ENCODE results near the gene FAM13A.
"Not testable (repeated sequence)": the region's sequence is repeated elsewhere in the genome, so short reads cannot be mapped to it uniquely, and the experiment has no call there.

The FAM13A gene

DNA sequence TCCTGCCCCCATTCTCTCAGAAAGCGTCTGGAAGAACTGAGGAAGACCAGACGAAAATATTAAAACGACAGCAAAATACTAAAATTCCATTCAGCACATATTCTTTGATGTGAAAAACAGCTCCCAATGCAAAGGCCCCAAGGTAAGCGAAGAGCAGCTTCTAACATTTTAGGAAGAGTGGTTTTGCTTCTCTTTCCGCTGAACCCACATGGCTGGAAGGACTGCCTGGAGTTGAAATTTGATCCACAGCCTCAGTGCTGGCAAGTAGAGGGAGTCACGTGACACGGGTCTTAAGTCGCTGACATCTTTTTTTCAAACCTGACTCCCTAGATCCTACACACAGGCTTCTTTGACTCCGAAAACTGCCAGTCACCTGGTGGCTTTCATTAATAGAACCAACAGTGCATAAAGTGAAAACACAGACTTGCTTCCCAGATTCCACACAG lies at the start of gene FAM13A:
TSS of gene FAM13A (minus strand) at position 233 of the 446 bp plus-strand sequence. CDS start at position 12, 221 bp downstream.
- DNase-seq: no peak

DNA sequence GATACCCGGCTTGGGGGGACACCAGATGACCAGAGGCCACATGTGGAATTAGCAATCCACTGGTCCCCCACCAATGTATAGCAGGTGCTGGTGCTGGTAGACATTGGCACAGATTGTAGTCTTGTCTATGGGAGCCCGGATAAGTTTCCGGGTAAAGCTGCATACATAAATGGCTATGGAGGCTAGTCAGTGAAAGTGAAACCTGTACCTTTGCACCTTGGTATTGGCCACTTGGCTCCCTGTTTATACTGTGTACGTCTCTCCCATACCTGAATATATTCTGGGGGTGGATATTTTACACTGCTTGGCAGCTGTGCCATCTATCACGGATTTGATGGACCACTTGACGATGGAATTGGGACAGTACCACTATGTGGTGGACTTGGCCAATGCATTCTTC lies 48.7 kb upstream of the FAM13A start:
- no peak for DNase-seq

GRCh38 chr4:89101256-89102161 lies 44.5 kb upstream of the FAM13A start:
- no peak for DNase-seq

GRCh38 chr4:89100853-89101252 lies 43.9 kb upstream of the FAM13A start:
- no peak for DNase-seq

DNA sequence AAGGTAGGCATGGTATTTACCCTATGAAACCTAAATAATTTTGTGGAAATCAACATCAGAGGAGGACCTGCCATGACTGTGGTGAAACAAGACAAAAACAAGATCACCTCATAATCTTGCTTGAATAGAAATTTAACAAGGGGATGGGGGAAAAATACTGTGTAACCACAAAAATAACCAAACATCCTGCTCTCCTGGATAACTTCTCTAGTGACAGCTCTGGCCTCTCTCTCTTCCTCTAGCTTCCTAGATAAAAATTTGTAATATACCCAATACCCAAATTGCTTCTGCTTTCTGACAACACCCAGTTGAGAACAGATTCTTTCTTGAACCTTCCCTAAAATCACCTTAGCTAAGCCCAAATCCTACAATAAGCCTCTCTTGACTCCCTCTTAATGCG lies 42.5 kb upstream of the FAM13A start:
- no peak for DNase-seq

- DNase-seq: no peak
Measured at GRCh38 chr4:89099034-89099433, 42.0 kb upstream of the FAM13A start.

- no peak for DNase-seq
Measured at GRCh38 chr4:89078300-89078699, 21.3 kb upstream of the FAM13A start.

DNA sequence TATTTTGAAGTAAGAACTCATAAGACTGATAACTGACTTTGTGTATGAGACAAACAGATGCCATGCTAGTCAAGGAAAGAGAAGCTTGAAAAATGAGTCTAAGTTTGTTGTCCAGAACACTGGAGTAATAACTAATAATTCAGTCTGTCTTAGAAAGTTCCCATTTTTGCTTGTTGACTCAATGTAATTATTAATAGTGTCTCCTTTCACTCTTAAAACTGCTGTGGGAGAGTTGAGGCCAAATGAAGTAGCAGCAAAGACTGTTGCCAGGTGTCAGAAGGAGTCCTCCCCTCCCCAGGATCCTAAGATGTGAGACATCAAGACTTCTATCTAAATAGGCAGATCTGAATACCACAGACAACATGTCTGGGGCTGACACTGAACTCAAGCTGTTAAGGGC lies 20.8 kb upstream of the FAM13A start:
- DNase-seq: no peak

DNA sequence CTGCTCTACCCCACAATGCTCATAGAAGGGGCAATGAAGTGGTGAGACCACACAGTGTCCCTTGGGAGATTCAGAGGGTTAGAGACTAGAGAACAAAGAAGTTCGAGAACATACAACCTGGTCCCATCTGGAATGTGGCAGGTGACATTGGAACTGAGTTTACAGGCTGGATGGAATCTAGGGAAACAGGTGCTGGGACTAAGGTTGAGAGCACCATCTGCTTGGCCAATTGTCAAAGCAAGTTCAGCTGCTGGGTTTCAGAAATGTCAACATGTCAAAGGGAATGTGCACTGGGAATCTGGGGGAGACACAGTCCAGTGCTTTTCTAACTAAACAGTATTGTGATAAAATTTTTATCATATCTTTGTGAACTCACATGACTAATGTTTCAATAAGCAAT lies 15.9 kb upstream of the FAM13A start:
- no peak for DNase-seq

- no peak for DNase-seq
Measured at GRCh38 chr4:89071311-89071710, 14.3 kb upstream of the FAM13A start.

DNA sequence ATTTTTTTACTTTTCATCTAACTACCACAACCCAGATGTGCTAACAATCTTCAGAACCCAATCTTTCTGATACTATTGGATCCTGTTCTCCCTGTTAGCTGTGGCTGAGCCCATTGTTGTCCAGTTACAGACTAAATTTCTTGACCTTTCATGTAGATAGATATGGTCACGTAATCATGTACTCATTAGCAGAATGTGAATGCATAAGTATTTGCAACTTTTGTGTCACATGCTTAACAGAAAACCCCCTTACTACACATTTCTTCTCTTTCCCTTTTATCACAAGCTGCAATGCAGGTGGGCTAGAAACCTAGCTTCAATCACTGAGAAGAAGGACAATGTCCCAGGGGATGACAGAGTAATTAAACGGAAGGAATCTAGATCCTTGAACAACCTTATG lies 13.1 kb upstream of the FAM13A start:
- DNase-seq: no peak

- no peak for DNase-seq
Measured at GRCh38 chr4:89069481-89069880, 12.5 kb upstream of the FAM13A start.

DNA sequence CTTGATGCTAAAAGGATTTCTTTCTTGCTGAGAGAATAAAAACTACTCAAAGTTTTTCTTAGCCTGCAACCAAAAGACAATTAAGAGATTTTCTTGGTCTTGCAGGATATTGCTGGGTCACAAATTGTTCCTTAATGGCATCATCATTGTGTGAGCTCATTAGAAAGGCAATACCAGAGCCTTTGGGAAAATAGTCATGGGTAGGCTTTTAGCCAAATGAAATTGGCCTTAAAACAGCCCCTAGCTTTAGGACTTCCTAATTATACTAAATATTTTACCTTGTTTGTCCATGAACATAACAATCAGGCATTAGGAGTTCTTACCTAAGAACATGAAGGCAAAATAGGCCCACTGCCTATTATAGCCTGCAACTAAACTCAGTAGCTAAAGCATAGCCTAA lies 10.4 kb upstream of the FAM13A start:
- no peak for DNase-seq

DNA sequence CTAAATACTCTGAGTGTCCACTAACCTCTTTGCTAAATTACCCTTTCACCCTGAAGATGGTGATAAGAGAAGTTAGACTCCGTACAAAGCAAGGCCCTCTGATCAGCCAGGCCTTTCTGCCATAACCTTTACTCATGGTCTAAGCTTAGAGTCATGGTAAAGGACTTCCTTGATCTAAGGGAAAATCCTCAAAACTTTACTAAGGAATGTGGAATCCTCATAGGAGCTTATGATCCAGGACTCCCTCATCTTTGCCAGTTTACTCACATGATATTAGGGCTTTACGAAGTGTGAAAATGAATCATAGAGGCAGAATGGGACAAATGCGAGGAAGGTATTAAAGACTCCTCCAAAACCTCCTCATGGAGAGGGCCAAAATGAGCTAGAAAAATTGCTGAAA lies 7.9 kb upstream of the FAM13A start:
- DNase-seq: no peak

DNA sequence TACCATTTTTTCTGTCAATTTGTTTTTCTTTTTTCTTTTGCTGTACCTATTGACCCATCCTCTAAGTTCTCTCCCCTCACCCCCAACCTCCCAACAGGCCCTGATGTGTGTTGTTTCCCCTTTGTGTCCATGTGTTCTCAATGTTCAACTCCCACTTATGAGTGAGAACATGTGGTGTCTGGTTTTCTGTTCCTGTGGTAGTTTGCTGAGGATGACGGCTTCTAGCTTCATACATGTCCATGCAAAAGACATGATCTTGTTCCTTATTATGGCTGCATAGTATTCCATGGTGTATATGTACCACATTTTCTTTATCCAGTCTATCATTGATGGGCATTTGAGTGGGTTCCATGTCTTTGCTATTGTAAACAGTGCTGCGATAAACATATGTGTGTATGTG lies 859 bp upstream of the FAM13A start:
- not testable (repeated sequence) for DNase-seq

DNA sequence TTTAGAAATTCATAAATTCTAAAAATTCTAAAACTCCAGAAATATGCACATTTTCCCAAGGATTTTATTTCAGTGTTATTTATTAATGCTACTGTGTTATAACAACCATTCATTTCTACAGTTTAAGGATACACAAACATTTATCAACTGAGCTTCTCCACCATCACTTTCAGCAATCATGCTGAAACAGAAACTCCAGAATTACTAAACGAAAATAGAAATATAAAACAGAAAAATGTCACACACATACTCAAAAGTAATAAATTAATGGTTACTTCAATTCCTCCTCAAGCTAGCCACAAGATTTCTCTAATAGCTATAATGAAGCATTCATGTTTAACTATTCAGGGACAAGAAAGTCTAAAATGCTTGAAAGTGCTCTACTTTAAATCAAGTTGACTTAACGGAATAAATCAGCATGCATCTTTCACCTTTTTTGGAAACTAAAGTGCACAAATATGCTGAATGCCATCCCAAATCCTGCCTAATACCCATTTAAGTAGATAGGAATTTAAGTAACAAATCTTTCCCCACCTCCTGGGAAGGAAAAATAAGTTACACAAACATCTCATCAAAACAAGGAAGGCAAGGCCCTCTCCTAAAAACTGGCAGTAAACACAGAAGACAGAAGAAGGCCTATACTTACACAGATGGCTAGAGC lies 563 bp downstream of the FAM13A start:
- no peak for DNase-seq

DNA sequence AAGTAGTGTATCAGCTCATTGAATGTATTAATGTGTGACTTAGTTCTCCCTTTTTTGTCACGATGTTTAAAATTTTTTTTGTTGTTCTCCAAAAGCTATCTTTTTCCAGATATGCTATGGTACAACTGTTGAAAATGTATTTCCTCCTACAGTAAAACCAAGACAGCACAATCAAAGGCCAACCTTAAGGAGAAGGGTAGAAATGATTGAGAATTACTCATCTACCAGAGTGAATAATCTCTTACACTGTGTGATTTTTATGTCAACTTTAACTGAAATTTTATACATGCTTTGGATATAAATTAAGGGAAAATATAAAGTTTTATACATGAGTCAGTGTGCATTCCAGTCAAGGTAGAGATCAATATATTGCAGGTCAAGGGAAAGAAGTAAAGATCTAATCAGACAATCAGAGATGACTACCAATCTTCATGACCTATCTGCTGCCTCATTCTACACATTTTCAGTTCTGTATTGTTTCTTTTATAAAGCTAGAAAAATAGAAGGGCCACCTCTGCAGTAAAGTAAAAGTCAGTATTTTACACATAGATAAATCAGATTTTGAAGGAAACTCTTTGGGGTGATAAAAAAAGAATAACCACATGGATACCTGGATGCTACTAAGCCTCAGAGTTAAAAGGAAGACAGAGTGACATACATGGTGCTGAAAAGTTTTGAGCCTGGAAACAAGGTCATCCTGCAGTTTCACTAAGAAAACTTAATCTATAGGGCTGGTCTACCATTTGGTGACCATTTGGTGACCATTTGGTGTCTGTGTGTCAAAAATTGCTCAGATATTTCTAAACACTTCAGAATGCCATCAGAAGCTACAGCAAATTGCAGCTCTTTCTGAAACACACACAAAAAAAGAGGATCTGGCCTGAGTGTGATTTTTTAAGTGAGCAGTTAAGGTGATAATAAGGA lies 1.6 kb downstream of the FAM13A start:
- DNase-seq: no peak

- no peak for DNase-seq
Measured at GRCh38 chr4:89054627-89055026, 2.4 kb downstream of the FAM13A start.

DNA sequence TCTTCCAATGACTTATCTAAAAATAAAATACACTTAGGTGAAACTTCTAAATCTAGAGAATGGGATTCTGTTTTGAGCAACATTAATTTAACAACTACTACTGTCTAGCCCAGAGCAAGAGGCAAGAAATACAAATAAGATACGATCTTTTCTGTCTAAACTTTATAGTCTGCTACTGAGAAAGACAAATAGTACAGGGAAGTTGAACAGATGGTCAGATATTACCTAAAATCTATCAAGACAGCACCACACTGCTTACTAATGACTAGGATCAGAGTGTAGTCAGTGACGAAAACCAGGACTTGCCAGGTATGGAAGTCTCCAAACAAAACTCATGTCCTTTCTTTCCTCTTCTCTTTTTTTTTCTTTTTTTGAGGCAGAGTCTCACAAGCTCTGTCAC lies 7.1 kb downstream of the FAM13A start:
- DNase-seq: no peak

- DNase-seq: no peak
Measured at GRCh38 chr4:89048906-89049601, 7.9 kb downstream of the FAM13A start.

GRCh38 chr4:89044147-89044900 lies 12.7 kb downstream of the FAM13A start:
- no peak for DNase-seq

DNA sequence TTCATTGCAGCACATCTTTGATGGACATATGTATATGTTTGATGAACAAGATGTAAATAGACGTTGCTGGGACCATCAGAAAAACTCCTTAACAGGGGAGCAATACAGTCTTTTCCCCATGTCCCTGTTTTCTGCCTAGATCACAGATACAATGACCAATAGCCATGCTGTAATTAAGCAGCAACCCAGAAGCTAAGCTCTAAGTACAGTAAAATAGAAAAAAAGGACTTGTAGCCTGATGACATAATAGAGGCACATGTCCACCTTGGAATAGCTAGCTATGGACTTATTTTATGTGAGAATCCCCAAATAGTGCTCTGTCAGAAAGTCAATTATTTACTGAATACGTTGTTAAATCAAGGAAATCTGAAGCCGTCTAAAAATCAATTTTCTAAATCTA lies 14.9 kb downstream of the FAM13A start:
- DNase-seq: no peak
